Testis (tissue), 2 donors: ENCODE measurements around the gene TMPRSS11F.

Experiments
- CTCF ChIP-seq, 3 experiments: fragments of 450-650 bp in 2 of 3; fragments of 200-600 bp in 1 of 3; sonication (generic) in 1 of 3; IDR thresholded peaks; one replicate each; pipeline ENCODE4 v1.5.1; 2016 to 2019; ENCODE audit warnings: antibody characterized with exemption in 3 of 3, mild to moderate bottlenecking in 2 of 3, moderate library complexity in 1 of 3
- POLR2A ChIP-seq: fragments of 450-650 bp; IDR thresholded peaks from one replicate; pipeline ENCODE4 v1.6.1; 2017; ENCODE audit warnings: antibody characterized with exemption, mild to moderate bottlenecking, moderate library complexity

DNA sequence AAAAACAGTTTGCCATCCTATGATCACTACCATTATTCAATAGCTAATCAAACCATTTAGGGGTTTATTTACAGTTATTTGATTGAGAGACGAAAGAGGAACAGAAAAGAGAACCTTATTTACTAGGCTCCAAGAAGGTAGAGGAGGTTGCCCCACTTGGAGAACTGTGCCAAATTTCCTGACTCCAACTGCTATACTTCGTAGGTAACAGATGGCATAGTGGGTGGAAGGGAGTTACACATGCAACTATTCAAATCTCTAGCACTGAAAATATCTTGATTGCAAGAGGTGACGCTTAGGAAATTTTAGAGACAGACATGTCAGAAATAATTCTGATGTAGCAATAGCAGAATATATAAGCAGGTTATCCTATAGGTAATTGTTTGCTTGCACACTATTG is 38.0 kb upstream of the TMPRSS11F start:
- TF ChIP-seq CTCF (IDR thresholded peaks at IDR 0.05), result no peak
- TF ChIP-seq POLR2A, result no peak
